Measurements from ENCODE around the gene CCDC66. TPM values are rescaled to one million over a fixed set of nuclear protein-coding genes. Genes with fewer than 3 reads are reported as not detected.

Gene CCDC66
- total and polyA plus RNA-seq, 9 of the 15 experiments (the other 6 are each of a cell fraction or from before 2014, with no cell fraction given), result 21.5 to 46.5 (median 29.6) TPM

DNA sequence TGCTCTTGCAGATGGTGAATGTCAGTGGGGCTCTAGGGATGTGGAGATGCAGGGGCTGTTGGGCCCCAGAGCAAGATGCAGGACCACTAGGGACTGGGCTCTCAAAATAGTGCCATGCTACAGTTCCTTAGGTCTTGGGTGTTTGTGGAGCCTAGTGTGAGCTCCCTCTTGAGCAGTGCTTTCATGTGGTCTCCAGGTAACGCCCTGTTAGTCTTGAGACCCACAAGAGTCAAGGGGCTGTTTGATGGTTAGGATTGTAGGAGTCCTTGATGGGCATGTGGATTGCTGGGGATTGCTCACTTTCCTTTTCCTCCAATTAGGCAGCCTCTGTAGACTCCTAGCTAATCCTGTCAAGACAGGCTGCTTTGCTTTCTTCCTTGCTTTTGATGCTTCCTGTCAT, 56.0 kb downstream of the CCDC66 start:
- Histone ChIP-seq H2AFZ (ENCODE audit: low read depth, low read length) (no peak overlapping the region), H3K9me3 (replicated peaks; ENCODE audit: control insufficient read depth, insufficient read depth, low read depth, low read length) (no peaks in the 10 kb centered on the region), H3K27me3 (ENCODE audit: control insufficient read depth in 2 of 2, insufficient read depth in 2 of 2, low read length in 2 of 2) (no peaks in the 10 kb centered on the region), H3K4me1 (replicated peaks in 1 of 2; ENCODE audit: control insufficient read depth in 2 of 2, insufficient read depth in 2 of 2, low read length in 2 of 2) (no peaks in the 10 kb centered on the region), H3K4me3 (no peak overlapping the region), H3K9me1 (ENCODE audit: control insufficient read depth, insufficient read depth, low read length) (no peaks in the 10 kb centered on the region), H3K4me2 (ENCODE audit: insufficient read depth, low read length) (no peak overlapping the region), H3K9ac (ENCODE audit: insufficient read depth in 1 of 2, low read depth in 2 of 2, low read length in 2 of 2) (no peak overlapping the region), H4K20me1 (replicated peaks; ENCODE audit: control insufficient read depth, insufficient read depth, low read length) (no peaks in the 10 kb centered on the region), H3K79me2 (ENCODE audit: control insufficient read depth, insufficient read depth, low read length) (peaks cover 7% of the 10 kb centered on the region; the same call in 1 of the 3 replicates), H3K27ac (ENCODE audit: extremely low read depth, low read depth, low read length) (no peak overlapping the region), H3K36me3 (ENCODE audit: control insufficient read depth, insufficient read depth, low read length) (peaks cover 50% of the 10 kb centered on the region)
- in situ Hi-C loops (cut with MboI) (no loop called here), intact Hi-C loops (cut with micrococcal nuclease) (no loop called here)
- ChIA-PET POLR2A (interaction anchor here (0.8 to 1.5 kb wide), 3 partner anchors 10 to 13 kb away, joined by 3 to 6 read pairs (median 3); no protein-coding TSS in a partner anchor), CTCF (ENCODE audit: low intra/inter-chr PET ratio) (no interaction called here)
- DNase-seq (ENCODE audit: extremely low read depth in 1 of 4, low spot score in 3 of 4) (no peak), ATAC-seq (no peak), FAIRE-seq (no peak)
- TF ChIP-seq TOE1 (IDR thresholded peaks at IDR 0.05; ENCODE audit: borderline replicate concordance) (no peak), TOE1 (CRISPR knock-in tag; IDR thresholded peaks at IDR 0.05; ENCODE audit: borderline replicate concordance, low read depth) (no peak), PRPF4 (IDR thresholded peaks at IDR 0.05; ENCODE audit: insufficient read depth, low read depth, low read length, poor library complexity, severe bottlenecking) (no peak), SMARCC2 (IDR thresholded peaks at IDR 0.05; ENCODE audit: low read depth) (no peak)
- no TSS peak for BruUV-seq (replicated peaks)
- WGBS (ENCODE audit: insufficient coverage, low coverage, missing lambda C conversion rate), result no CpG with 5 or more reads among the region's 1 CpG

DNA sequence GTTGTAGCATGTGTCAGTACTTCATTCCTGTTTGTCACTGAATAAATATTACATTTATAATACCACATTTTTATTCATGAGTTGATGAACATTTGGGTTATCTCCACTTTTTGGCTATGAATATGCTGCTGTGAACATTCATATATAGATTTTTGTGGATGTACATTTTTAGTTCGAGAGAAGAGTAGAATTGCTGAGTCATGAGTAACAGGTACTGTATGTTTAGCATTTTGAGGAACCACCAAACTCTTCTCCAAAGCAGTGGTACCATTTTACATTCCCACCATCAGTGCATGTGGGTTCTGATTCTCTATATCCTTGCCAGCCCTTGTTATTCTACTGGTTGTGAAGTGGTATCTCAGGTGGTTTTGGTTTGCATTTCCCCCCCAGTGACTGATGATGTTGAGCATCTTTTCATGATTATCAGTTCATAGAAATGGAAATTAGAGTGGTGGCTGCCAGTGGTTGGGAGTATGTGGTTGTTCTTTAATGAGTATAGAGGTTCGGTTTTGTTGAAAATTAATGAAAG, 59.6 kb downstream of the CCDC66 start:
- Histone ChIP-seq H4K20me1 (replicated peaks; ENCODE audit: control insufficient read depth, insufficient read depth, low read length) (no peaks in the 10 kb centered on the region), H3K4me3 (no peak overlapping the region), H3K79me2 (ENCODE audit: control insufficient read depth, insufficient read depth, low read length) (no peaks in the 10 kb centered on the region), H3K27me3 (ENCODE audit: control insufficient read depth in 2 of 2, insufficient read depth in 2 of 2, low read length in 2 of 2) (no peaks in the 10 kb centered on the region), H3K4me1 (replicated peaks in 1 of 2; ENCODE audit: control insufficient read depth in 2 of 2, insufficient read depth in 2 of 2, low read length in 2 of 2) (no peaks in the 10 kb centered on the region), H3K9me1 (ENCODE audit: control insufficient read depth, insufficient read depth, low read length) (no peaks in the 10 kb centered on the region), H3K27ac (ENCODE audit: extremely low read depth, low read depth, low read length) (no peak overlapping the region), H3K9me3 (replicated peaks; ENCODE audit: control insufficient read depth, insufficient read depth, low read depth, low read length) (no peaks in the 10 kb centered on the region), H3K36me3 (ENCODE audit: control insufficient read depth, insufficient read depth, low read length) (peaks cover 84% of the 10 kb centered on the region), H3K9ac (ENCODE audit: insufficient read depth in 1 of 2, low read depth in 2 of 2, low read length in 2 of 2) (no peak overlapping the region), H2AFZ (ENCODE audit: low read depth, low read length) (no peak overlapping the region), H3K4me2 (ENCODE audit: insufficient read depth, low read length) (no peak overlapping the region)
- FAIRE-seq (no peak), ATAC-seq (no peak), DNase-seq (ENCODE audit: extremely low read depth in 1 of 4, low spot score in 3 of 4) (no peak)
- intact Hi-C loops (cut with micrococcal nuclease) (no loop called here), in situ Hi-C loops (cut with MboI) (no loop called here)
- ChIA-PET POLR2A (no interaction called here), CTCF (ENCODE audit: low intra/inter-chr PET ratio) (no interaction called here)
- WGBS (ENCODE audit: insufficient coverage, low coverage, missing lambda C conversion rate), result 71% methylated on average over 2 of the region's 2 CpGs
- no TSS peak for BruUV-seq (replicated peaks)
- no peak for TF ChIP-seq ZBTB17 (CRISPR knock-in tag; IDR thresholded peaks at IDR 0.05)
- peak; percentile 95 for TF ChIP-seq MAFK (IDR thresholded peaks at IDR 0.05; ENCODE audit: low read length)
- no peak for TF ChIP-seq ZNF408 (CRISPR knock-in tag; IDR thresholded peaks at IDR 0.05; ENCODE audit: low read depth)
- no peak for TF ChIP-seq ZNF23 (CRISPR knock-in tag; IDR thresholded peaks at IDR 0.05)
- peak; percentile 66 for TF ChIP-seq NFE2L1 (tag; IDR thresholded peaks at IDR 0.05; ENCODE audit: borderline replicate concordance, low read depth)
- TF ChIP-seq ZNF316 (IDR thresholded peaks at IDR 0.05), result peak; percentile 95
- TF ChIP-seq, protein P1, sequence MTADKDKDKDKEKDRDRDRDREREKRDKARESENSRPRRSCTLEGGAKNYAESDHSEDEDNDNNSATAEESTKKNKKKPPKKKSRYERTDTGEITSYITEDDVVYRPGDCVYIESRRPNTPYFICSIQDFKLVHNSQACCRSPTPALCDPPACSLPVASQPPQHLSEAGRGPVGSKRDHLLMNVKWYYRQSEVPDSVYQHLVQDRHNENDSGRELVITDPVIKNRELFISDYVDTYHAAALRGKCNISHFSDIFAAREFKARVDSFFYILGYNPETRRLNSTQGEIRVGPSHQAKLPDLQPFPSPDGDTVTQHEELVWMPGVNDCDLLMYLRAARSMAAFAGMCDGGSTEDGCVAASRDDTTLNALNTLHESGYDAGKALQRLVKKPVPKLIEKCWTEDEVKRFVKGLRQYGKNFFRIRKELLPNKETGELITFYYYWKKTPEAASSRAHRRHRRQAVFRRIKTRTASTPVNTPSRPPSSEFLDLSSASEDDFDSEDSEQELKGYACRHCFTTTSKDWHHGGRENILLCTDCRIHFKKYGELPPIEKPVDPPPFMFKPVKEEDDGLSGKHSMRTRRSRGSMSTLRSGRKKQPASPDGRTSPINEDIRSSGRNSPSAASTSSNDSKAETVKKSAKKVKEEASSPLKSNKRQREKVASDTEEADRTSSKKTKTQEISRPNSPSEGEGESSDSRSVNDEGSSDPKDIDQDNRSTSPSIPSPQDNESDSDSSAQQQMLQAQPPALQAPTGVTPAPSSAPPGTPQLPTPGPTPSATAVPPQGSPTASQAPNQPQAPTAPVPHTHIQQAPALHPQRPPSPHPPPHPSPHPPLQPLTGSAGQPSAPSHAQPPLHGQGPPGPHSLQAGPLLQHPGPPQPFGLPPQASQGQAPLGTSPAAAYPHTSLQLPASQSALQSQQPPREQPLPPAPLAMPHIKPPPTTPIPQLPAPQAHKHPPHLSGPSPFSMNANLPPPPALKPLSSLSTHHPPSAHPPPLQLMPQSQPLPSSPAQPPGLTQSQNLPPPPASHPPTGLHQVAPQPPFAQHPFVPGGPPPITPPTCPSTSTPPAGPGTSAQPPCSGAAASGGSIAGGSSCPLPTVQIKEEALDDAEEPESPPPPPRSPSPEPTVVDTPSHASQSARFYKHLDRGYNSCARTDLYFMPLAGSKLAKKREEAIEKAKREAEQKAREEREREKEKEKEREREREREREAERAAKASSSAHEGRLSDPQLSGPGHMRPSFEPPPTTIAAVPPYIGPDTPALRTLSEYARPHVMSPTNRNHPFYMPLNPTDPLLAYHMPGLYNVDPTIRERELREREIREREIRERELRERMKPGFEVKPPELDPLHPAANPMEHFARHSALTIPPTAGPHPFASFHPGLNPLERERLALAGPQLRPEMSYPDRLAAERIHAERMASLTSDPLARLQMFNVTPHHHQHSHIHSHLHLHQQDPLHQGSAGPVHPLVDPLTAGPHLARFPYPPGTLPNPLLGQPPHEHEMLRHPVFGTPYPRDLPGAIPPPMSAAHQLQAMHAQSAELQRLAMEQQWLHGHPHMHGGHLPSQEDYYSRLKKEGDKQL (CRISPR knock-in tag; IDR thresholded peaks at IDR 0.05; ENCODE audit: borderline replicate concordance), result no peak
- TF ChIP-seq RB1 (IDR thresholded peaks at IDR 0.05; ENCODE audit: low read depth), result no peak

Data from K562 (cell line).